GM21737 (cell line): ENCODE data around the gene FAM118B.

Experiments used
- ATAC-seq: cut with Tn5 transposase; IDR thresholded peaks from one replicate; pipeline ENCODE4 v1.9.1; 2021; ENCODE audit warnings: mild to moderate bottlenecking, moderate library complexity; ENCODE audit not compliant: unreplicated experiment

Gene FAM118B

DNA sequence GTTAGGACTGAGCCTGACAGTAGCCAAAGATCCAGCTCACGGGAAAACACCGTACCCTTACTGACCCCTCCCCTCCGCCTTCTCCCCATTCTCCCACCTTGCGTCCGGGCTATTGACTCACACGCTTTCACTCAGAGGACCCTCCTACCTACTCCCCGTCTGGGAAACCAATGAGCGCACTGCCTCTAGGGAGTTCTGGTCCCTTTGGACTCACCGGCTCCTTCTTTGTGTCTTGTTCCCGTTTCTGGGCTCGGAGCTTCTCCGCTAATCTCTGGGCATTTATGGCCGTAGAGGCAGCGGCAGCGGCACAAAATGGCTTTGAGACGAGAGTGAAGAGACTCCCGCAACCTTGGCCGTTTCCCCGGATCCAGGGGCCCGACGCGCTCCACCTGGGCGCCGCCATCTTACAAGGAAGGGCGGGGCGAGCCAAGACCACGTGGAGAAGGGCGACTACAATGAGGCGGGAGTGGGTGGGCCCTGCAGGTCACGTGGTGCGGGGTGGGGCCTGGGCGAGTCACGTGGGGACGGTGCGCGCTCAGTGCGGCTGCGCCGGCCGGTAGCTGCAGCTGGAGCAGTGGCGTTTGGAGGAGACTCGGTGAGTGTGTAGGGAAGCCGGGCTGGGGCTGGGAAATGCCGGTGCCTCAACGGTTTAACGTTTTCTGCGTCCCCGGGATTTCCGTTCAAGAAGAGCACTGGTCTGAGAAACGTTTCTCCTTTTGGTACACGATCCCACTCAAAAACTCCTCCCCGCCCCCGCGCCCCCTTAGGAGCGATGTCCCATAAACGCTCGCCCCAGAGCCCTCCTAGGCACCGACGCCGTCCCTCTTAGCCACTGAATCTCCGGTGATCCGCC is at the start of gene FAM118B, which contains the start of gene RPUSD4:
FAM118B (plus strand) TSS at position 547 of the 853 bp plus-strand sequence. CDS start 23,220 bp downstream, outside the sequence.
RPUSD4 (minus strand) TSS at position 415 of the 853 bp plus-strand sequence; CDS start at position 403, 12 bp downstream.
- peak; percentile 96 for ATAC-seq

DNA sequence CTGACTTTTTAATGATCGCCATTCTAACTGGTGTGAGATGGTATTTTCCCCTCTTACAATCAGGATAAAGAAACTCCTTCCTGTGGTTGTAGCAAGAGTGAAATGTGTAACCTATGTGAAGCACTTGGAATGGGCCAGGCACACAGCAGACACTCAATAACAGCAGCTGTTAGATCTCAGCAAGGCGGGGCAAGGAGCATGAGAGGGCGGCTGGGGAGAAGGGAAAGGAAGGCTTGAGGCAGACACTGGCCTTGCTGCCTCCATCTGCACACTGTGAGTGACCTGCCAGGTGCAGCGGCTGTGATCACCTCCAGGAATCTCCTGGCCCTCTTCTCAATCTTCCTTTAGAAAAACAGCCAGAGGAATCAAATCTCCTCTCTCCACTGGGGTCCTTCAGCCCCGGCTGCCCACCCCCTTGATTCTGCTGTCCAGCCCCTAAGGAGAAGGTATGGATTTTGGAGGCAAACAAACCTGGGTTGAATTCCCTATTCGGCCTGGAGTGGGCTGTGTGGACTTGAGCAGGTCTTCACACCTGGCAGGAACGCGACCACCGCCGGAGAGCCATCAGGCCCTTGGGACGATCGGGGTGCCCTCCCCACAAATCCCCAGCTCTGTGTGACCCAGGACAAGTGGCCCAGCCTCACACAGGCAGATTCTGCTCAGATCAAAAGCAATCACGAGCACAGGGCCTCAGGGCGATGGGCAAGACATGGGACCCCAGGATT is 49.1 kb upstream of the FAM118B start:
- ATAC-seq = no peak

DNA sequence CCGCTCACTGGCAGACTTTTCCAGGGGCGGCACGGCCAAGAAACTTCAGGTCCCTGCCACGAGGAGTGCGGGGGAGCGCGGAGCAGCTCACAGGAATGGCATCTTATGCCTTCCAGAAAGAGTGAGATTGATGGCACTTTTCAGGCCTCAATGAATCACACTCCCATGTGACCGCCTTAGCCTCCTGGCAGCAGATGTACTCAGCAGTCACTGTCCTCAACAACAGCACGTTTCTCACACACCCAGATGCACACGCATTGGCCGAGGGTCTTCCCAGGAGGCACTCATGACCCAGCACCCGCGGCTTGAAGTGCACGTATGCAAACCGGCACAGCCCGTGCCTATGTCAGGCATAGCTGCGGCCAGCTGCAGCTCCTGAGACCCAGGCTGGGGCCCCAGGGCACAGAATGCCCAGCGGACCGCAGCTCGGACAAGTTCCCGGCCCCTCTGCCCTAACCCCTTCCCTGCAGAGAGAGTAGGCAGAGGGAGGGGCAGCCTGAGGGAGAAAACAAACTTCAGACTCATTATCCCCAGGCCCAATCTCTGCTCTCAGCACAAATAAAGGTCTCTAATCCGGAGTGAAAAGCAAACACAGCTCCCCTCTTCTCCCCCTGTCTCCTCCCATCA is 48.4 kb upstream of the FAM118B start:
- no peak for ATAC-seq

DNA sequence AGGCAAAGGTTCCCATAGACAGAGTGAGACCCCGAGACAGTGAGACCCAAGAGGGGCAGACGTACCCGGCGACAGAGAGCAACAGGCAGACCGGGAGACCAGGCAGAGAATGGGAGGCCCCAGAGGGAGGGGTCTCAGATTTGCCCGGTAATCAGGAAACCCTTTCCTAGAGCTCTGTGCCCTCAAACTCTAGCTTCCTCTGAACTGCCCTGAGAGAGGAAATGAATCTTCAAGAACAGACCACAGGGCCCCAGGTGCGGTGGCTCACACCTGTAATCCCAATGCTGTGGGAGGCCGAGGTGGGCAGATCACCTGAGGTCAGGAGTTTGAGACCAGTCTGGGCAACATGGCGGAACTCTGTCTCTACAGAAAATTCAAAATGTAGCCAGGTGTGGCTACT is 47.8 kb upstream of the FAM118B start:
- ATAC-seq = no peak

DNA sequence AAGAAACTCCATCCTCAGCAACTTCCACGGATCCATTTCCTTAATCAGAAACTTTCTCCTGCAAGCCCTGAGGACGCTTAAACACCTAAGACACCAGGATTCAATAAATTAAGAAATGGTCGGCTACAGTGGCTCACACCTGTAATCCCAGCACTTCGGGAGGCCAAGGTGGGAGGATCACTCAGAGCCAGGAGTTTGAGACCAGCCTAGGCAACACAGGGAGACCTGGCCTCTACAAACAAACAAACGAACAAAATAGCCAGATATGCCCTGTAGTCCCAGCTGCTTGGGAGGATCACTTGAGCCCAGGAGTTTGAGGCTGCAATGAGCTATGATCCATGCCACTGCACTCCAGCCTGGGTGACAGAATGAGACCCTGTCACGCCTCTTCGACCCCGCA is 46.8 kb upstream of the FAM118B start:
- no peak for ATAC-seq

DNA sequence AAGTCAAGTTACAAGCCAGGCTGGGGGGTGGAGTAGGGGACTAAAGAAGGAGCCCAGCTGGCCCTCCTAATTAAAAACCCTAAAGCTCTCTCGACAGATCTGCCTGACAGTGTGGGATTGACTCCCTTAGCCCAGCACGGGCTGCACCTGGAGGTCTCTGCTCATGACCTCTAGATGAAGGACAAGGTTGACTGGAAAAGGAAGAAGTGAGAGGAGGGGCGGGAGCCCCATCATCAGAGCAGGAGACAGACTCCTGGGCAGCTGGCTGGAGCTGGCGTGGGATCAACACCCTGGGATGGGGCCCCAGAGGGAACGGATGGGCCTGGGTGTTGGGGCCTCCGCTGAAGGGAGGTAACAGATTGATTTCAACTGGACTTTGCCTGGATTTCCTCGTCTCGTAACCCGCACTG is 46.3 kb upstream of the FAM118B start:
- ATAC-seq = no peak

DNA sequence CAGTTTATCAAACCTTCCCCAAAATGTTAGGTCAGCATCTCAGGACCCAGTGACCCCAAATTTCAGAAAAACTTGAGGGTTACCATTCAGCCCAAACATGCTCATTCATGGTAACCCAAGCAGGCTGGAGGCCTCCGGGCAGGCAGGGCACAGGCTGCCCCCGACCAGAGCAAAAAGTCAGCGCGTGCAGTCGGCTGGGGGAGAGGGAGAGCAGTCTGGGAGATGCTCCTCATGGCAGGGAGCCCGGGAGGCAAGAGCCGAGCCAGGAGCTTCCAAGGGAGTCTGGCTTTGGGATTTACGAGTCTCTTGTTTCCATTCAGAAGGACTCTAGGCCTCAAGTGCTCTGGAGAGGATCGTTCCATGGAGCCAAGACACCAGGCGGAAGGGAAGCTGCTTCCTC is 45.8 kb upstream of the FAM118B start:
- ATAC-seq = no peak

DNA sequence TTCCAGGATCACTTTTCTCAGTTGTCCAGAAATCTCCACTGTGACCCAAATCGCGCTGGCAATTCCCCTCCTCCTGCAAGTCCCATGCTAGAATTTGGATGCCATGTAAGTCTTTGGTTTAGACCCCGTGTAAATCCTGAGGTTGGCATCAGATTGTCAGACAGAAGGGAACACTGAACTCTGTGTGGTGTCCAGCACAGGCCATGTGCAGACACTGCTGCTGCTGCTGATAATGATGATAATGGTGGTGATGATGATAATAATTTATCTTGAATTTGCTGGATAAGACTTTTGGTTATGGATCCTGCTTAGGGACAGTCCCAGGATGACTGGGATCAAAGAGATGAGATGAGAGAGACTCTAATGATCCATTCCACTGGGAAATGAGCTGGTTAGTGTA is 45.2 kb upstream of the FAM118B start:
- ATAC-seq = no peak

DNA sequence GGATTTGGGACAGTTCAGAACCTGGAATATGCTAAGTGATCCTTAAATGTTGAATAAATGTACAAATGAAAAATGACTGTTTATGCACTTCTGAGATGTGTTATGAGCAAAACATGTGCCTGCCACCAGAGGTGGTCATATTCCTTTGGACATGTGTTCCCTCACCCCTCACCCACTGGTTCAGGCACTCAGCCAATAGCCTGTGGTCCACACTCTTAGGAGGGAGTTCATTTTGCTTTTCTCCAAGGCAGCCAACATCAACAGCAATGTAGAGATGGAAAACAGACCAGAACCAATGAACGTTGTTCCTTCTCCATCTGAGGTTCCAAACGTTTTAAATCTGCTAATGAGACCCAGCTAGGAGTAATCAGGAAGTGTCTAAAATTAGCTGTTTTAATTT is 44.1 kb upstream of the FAM118B start:
- no peak for ATAC-seq

DNA sequence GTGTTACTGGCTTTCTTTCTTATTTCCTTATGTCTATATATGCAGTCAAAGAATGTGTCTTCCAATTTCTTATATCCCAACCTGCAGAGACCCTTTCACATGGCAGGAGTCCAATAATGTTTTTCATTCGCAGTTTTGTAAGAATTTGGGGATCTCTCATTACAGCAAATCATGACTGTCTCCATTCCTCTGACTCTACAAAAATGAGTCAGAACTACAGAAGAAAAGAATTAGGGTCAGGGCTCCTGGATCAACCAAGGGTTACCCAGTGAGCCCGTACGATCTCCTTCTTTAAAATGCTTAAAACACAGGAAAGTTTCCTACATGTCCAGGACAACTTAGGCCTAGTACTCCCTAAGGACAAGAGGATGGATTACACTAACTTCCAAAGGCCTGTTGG is 42.3 kb upstream of the FAM118B start:
- ATAC-seq = no peak

DNA sequence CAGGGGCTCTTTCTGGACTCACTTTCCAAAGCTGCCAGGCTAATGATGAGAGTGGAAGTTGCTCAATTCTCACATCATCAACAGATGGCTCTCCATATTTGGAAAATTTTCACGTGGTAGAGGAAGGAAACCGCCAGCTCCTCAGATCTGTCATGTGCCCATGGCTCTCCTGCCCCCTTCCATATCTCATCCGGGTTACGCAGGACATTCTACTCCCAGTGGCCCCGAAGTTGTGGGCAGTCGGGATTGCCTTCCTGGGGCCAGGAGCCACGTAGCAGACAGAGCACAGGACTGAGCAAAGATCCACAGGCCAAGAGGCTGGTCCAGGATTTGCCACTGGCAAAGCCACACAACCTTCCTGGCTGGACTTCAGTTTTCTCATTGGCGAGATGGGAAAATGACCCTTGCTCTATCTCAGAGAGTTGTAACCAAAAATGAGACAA is 39.0 kb upstream of the FAM118B start:
- no peak for ATAC-seq

DNA sequence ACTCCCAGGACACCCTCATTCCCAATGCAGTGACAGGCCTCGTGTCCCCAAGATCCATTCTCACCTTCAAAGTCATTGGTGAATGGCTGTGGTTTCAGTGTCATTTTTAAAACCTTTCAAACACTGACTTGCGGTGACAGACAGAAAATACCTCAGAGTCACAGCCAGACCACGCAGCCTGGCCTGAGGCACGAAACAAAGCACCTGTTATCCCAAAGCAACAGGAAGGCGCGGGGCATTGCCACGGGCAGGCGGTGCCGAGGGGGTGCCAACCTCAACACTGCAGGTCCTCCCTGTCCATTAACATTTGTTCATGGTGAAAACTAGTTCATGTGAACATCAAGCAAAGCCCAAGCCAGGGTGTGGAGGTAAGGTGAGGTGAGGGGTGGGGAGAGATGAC is 38.3 kb upstream of the FAM118B start:
- ATAC-seq = no peak

DNA sequence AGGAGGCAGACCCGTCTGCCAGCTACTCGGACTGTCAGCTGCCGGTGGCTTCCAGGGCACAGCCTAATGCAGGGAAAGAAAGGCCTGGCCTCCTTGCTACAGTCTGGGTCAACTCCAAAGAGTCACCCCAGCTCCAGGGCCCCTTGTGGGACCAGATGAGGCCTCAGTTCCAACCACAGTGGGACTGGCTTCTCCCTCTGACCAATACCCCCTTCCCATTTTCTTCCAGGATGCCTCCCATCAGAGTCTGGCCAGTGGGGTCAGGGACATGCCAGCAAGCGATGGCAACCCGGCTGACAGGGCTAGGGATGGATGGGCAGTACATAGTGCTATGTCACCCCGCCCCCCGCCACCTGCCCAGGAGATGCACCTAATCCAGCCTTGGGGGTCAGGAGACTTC is 36.8 kb upstream of the FAM118B start:
- ATAC-seq = no peak

DNA sequence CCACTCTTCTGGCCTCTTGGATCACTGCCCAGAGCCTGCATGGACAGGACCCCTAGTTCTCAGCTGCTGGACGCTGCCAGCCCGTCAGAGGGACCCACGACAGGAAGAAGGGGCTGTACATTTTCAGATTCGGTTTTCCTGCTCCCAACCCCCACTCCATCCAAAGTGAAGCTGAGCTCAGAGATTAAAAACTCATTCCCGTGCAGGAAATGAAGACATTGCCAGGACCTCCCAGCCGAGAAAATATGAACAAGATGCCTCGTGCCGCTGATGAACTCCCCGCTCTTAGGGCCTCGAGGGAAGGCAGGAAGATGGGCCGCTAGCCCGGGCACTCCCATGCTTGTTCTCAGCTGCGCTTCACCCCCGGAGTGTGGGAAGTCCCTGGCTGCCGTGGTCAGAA is 36.2 kb upstream of the FAM118B start:
- no peak for ATAC-seq

DNA sequence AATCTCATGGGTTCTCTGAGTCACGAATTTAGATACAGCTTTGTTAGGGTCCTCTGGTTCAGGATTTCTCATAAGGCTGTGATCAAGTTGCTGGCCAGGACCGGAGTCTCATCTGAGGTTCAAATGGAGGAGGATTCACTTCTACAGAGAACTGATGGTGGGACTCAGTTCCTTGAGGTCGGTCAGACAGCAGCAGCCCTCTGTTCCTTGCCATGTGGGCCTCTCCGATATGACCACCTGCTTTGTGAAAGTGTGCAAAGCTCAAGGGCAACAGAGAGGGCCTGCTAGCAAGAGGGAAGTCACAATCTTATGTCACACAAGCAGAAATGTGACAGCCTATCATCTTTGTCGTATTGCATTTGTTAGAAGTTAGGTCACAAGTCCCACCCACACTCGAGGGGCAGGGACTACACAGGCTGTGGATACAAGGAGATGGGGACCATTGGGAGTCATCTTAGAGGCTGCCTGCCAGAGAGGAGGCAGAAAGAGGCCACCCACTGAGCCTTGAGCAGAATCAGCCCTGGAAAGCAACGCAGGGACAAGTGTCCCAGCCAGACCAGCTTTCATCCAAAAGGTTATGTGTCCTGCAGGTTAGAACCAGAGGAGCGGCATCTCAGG is 34.6 kb upstream of the FAM118B start:
- no peak for ATAC-seq

DNA sequence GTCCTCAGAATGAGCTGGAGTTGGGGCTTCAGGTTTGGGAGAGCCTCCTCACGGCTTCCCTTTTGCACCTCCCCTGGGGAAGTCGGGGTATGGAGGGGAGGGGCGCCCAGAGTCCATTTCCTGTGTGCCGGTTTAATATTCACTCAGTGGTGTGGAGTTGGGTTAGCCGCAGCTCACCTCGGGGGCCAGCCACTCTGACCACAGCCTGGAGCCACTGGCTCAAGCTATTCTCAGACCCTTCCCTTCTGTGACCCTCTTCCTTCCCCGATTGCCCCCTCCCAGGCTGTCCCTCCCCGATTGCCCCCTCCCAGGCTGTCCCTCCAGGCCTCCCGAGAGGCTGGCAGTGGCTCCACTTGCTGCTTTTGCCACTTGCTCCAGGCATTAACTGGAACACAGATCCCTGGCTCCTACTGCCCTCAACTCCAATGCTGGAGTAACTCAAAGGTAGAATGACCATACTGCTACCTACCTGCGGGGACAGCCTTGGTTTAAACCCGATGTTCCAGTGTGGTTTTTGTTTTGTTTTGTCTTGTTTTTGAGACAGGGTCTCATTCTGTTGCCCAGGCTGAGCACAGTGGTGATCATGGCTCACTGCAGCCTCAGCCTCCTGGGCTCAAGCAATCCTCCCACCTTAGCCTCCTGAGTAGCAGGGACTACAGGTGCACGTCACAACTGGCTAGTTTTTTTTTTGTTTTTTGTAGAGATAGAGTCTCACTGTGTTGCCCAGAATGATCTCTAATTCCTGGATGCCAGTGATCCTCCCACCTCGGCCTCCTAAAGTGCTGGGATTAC is 29.4 kb upstream of the FAM118B start:
- ATAC-seq = peak; percentile 58

DNA sequence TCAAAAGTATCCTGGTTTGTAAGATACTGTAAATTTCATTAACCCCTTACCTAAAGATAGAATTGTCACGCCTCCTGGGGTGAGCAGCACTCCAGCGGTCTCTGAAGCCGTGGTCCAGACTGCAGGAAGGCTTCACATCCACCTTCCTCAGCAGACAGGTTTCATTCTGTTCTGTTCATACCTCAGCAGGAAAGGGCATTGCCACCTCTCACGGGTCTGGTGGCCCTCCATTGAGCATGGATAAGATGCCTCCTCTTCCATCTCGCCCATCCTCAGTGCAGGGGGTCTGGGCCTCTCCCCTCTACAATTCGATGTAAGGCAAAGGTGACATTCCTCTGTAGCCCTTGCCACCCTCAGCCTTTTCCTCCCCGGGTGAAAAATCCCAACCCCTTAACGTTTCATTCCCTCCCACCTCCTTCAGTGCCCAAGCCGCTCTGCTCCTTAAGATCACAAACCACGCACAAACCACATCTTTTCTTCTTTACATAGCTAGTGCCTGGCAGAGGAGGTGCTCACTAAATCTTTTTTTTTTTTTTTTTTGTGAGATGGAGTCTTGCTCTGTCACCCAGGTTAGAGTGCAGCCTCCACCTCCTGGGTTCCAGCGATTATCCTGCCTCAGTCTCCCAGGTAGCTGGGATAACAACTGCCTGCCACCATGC is 28.7 kb upstream of the FAM118B start:
- no peak for ATAC-seq

DNA sequence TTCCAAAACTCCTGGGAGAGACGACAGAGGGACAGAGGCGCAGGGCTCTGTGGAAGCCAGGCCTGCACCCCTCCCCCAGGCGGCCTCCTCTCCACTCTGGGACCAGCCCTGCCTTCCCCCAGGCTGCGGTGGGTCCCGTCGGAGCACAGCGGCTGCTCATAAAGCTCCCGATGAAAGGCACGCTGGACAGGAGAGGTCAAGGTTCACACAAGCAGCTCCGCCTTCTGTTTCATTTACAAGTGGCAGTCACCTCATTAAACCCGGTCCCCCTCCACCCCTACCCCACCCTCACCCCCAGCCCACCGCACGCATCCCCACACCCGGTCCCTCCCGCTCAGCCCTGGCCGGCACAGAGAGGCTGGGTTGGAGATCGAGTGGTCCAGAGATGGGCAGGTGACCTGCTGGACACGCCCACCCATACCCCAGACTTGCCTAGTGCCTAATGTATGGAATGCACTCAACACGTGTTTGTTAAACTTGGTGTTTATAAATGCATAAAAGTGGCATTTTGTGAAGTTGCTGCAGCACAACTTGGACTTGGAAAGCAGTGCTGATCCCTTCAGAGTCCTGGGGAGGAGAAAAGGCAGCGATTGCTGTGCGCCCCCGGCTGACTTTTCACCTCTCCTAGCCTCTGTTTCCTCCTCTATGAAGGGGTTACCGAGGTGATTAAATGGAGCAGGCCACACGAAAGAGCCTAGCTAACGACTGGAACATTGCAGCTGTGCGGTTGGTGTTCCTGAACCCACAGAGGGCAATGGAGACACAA is 26.1 kb upstream of the FAM118B start:
- no peak for ATAC-seq
